CD1c-positive myeloid dendritic cell (primary cell): Measurements from ENCODE around the gene ITPK1.
A peak's percentile ranks its signal among the peaks of the same experiment; 100 is the strongest.
"Not testable (repeated sequence)": the region's sequence is repeated elsewhere in the genome, so short reads cannot be mapped to it uniquely, and the experiment has no call there.

Experiments
- DNase-seq: peaks from one replicate; pipeline ENCODE4 v3.0.0-alpha.2; 2016; ENCODE audit errors: extremely low spot score

Gene ITPK1

GRCh38 chr14:93084866-93085857, 30.6 kb downstream of the ITPK1 start:
- peak; percentile 59 for DNase-seq

- DNase-seq: no peak
Measured at GRCh38 chr14:93084402-93084801, 31.3 kb downstream of the ITPK1 start.

- no peak for DNase-seq
Measured at GRCh38 chr14:93083917-93084316, 31.8 kb downstream of the ITPK1 start.

GRCh38 chr14:93082576-93083001, 33.1 kb downstream of the ITPK1 start:
- DNase-seq: no peak

GRCh38 chr14:93081876-93082570, 33.7 kb downstream of the ITPK1 start:
- no peak for DNase-seq

- DNase-seq: no peak
Measured at GRCh38 chr14:93079865-93080403, 35.8 kb downstream of the ITPK1 start.

GRCh38 chr14:93079321-93079720, 36.4 kb downstream of the ITPK1 start:
- no peak for DNase-seq

GRCh38 chr14:93078870-93079269, 36.9 kb downstream of the ITPK1 start:
- DNase-seq: no peak

GRCh38 chr14:93076755-93077154, 39.0 kb downstream of the ITPK1 start:
- DNase-seq: no peak

- no peak for DNase-seq
Measured at GRCh38 chr14:93075891-93076290, 39.8 kb downstream of the ITPK1 start.

GRCh38 chr14:93073910-93074769, 41.6 kb downstream of the ITPK1 start:
- peak; percentile 89 for DNase-seq

- DNase-seq: peak; percentile 90
Measured at GRCh38 chr14:93073358-93073707, 42.4 kb downstream of the ITPK1 start.

- no peak for DNase-seq
Measured at GRCh38 chr14:93072659-93073357, 42.9 kb downstream of the ITPK1 start.

- DNase-seq: no peak
Measured at GRCh38 chr14:93068711-93069110, 47.0 kb downstream of the ITPK1 start.

- DNase-seq: no peak
Measured at GRCh38 chr14:93067088-93067487, 48.6 kb downstream of the ITPK1 start.

GRCh38 chr14:93065272-93065730, 50.4 kb downstream of the ITPK1 start:
- no peak for DNase-seq

GRCh38 chr14:93064411-93065271, 51.1 kb downstream of the ITPK1 start:
- DNase-seq: no peak

GRCh38 chr14:93063393-93063792, 52.3 kb downstream of the ITPK1 start:
- no peak for DNase-seq

- DNase-seq: no peak
Measured at GRCh38 chr14:93062890-93063289, 52.8 kb downstream of the ITPK1 start.

- DNase-seq: not testable (repeated sequence)
Measured at GRCh38 chr14:93062013-93062412, 53.7 kb downstream of the ITPK1 start.
